Neural progenitor cell (in vitro differentiated cells): ENCODE measurements around the gene MTNR1B. TPM values are rescaled to one million over a fixed set of nuclear protein-coding genes. Genes with fewer than 3 reads are reported as not detected.
A peak's percentile ranks its signal among the peaks of the same experiment; 100 is the strongest.

Experiments used
- DNase-seq: peaks from one replicate; pipeline ENCODE4 v3.0.0-alpha.2; 2016; ENCODE audit warnings: low spot score
- H2AFZ ChIP-seq: fragments of 200-600 bp; sonication (generic); replicated peaks from 2 replicates; pipeline ENCODE4 v1.6.1; 2016; ENCODE audit warnings: antibody characterized with exemption
- H3F3A ChIP-seq: fragments of 200-600 bp; sonication (generic); 2 replicates; pipeline ENCODE4 v1.6.1; 2016; ENCODE audit warnings: antibody characterized with exemption, low read depth
- H3K27ac ChIP-seq: fragments of 200-600 bp; sonication (generic); 2 replicates; pipeline ENCODE4 v1.5.1; 2016; ENCODE audit warnings: mild to moderate bottlenecking
- H3K27me3 ChIP-seq: fragments of 200-600 bp; sonication (generic); 2 replicates; pipeline ENCODE4 v1.6.1; 2016; ENCODE audit warnings: mild to moderate bottlenecking, moderate library complexity
- H3K36me3 ChIP-seq: fragments of 200-600 bp; sonication (generic); 2 replicates; pipeline ENCODE4 v1.5.1; 2016
- H3K4me1 ChIP-seq: fragments of 200-600 bp; sonication (generic); 2 replicates; pipeline ENCODE4 v1.6.1; 2016; ENCODE audit warnings: mixed run types
- H3K4me2 ChIP-seq: fragments of 200-600 bp; sonication (generic); 2 replicates; pipeline ENCODE4 v1.6.1; 2016
- H3K4me3 ChIP-seq: fragments of 200-600 bp; sonication (generic); 2 replicates; pipeline ENCODE4 v1.5.1; 2016
- H3K79me2 ChIP-seq: fragments of 200-600 bp; sonication (generic); 2 replicates; pipeline ENCODE4 v1.6.1; 2016; ENCODE audit warnings: low read depth
- H3K9ac ChIP-seq: fragments of 200-600 bp; sonication (generic); 2 replicates; pipeline ENCODE4 v1.6.1; 2016
- H3K9me3 ChIP-seq: fragments of 200-600 bp; sonication (generic); 2 replicates; pipeline ENCODE4 v1.5.1; 2016; ENCODE audit warnings: low read depth
- H4K20me1 ChIP-seq: fragments of 200-600 bp; sonication (generic); 2 replicates; pipeline ENCODE4 v1.6.1; 2016; ENCODE audit warnings: low read depth
- H3K27ac Mint-ChIP-seq: 3 replicates; pipeline ENCODE4 v1.8.0; 2021; ENCODE audit warnings: mixed read lengths
- H3K27me3 Mint-ChIP-seq: 2 replicates; pipeline ENCODE4 v1.8.0; 2022; ENCODE audit warnings: low read depth, mild to moderate bottlenecking, inconsistent platforms, moderate library complexity, mixed read lengths; ENCODE audit not compliant: insufficient read depth
- H3K36me3 Mint-ChIP-seq: 3 replicates; pipeline ENCODE4 v1.8.0; 2021; ENCODE audit warnings: mixed read lengths
- H3K4me1 Mint-ChIP-seq: 3 replicates; pipeline ENCODE4 v1.8.0; 2021; ENCODE audit warnings: mixed read lengths
- H3K4me3 Mint-ChIP-seq: 3 replicates; pipeline ENCODE4 v1.8.0; 2021; ENCODE audit warnings: mild to moderate bottlenecking, moderate library complexity, mixed read lengths
- H3K9me3 Mint-ChIP-seq: 3 replicates; pipeline ENCODE4 v1.8.0; 2020; ENCODE audit warnings: mixed read lengths
- EZH2 ChIP-seq: fragments of 200-600 bp; sonication (generic); IDR thresholded peaks from 2 replicates; pipeline ENCODE4 v1.6.1; 2017; ENCODE audit warnings: antibody characterized with exemption, mild to moderate bottlenecking, moderate library complexity
- EZH2phosphoT487 ChIP-seq: fragments of 200-600 bp; sonication (generic); IDR thresholded peaks from 2 replicates; pipeline ENCODE4 v1.6.1; 2017; ENCODE audit warnings: antibody characterized with exemption
- total RNA-seq: library from RNA; depleted of rRNA; stranded (reverse); fragments of >200 nt; gene quantifications from 2 replicates; pipeline ENCODE4 v1.2.3, GENCODE V29; 2015; ENCODE audit warnings: low replicate concordance
- TF ChIP-seq, protein P1 (sequence below): fragments of 200-600 bp; sonication (generic); IDR thresholded peaks from 2 replicates; pipeline ENCODE4 v1.5.1; 2017; ENCODE audit warnings: antibody characterized with exemption, mild to moderate bottlenecking

MTNR1B gene
- total RNA-seq, 1 donor from 2014 or later = not detected

DNA sequence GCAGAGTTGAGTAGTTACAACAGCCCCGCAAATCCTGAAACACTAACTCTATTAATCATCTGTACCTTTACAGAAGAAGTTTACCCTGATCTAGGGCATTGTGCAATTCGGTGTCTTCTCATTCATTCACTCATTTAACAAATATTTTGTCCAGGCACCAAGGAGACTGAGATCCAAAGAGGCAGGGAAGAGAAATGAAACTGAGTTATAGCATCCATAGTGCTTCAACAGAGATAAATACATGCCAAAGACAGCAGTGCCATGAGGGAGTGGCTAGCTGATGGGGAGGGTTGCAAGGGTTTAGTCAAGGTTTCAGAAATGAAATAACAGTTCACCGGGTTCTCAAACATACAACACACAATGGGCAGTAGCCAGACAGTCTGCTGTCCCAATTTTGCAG is 40.2 kb upstream of the MTNR1B start:
- Histone ChIP-seq H3K79me2 (no peaks in the 10 kb centered on the region), H3K4me3 (no peak overlapping the region), H3K27me3 (no peaks in the 10 kb centered on the region), H4K20me1 (no peaks in the 10 kb centered on the region), H3F3A (no peaks in the 10 kb centered on the region), H3K9ac (no peak overlapping the region), H2AFZ (no peak overlapping the region), H3K36me3 (no peaks in the 10 kb centered on the region), H3K4me1 (no peaks in the 10 kb centered on the region), H3K4me2 (no peak overlapping the region), H3K9me3 (no peaks in the 10 kb centered on the region), H3K27ac (no peak overlapping the region)
- no peak for TF ChIP-seq EZH2phosphoT487
- TF ChIP-seq, protein P1, sequence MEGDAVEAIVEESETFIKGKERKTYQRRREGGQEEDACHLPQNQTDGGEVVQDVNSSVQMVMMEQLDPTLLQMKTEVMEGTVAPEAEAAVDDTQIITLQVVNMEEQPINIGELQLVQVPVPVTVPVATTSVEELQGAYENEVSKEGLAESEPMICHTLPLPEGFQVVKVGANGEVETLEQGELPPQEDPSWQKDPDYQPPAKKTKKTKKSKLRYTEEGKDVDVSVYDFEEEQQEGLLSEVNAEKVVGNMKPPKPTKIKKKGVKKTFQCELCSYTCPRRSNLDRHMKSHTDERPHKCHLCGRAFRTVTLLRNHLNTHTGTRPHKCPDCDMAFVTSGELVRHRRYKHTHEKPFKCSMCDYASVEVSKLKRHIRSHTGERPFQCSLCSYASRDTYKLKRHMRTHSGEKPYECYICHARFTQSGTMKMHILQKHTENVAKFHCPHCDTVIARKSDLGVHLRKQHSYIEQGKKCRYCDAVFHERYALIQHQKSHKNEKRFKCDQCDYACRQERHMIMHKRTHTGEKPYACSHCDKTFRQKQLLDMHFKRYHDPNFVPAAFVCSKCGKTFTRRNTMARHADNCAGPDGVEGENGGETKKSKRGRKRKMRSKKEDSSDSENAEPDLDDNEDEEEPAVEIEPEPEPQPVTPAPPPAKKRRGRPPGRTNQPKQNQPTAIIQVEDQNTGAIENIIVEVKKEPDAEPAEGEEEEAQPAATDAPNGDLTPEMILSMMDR = no peak
- no peak for TF ChIP-seq EZH2
- no peak overlapping the region for H3K4me3 Mint-ChIP-seq
- H3K4me1 Mint-ChIP-seq = peaks cover 7% of the 10 kb centered on the region
- H3K27me3 Mint-ChIP-seq = peaks cover 5% of the 10 kb centered on the region
- H3K9me3 Mint-ChIP-seq = peaks cover 26% of the 10 kb centered on the region
- no peak overlapping the region for H3K27ac Mint-ChIP-seq
- no peak for DNase-seq
- H3K36me3 Mint-ChIP-seq = no peaks in the 10 kb centered on the region

DNA sequence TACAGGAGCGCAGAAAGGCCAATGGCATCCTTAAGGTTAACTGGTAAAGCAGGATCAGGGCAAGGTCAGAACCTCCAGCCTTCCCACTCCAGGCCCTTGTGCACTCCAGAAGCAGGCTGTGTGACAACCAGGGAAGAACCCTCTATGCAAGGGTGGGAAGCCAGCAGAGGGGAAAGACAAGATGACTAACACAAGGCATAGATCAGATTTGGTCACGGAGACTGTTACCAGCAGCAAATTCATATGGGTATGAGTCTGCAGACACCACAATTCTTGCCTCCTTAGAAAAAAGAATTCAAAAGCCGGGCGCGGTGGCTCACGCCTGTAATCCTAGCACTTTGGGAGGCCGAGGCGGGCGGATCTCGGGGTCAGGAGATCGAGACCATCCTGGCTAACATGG is 39.8 kb upstream of the MTNR1B start:
- Histone ChIP-seq H3K4me1 (no peaks in the 10 kb centered on the region), H3K27me3 (no peaks in the 10 kb centered on the region), H3K9me3 (no peaks in the 10 kb centered on the region), H3K4me3 (no peak overlapping the region), H3K9ac (no peak overlapping the region), H3K4me2 (no peak overlapping the region), H2AFZ (no peak overlapping the region), H3F3A (no peaks in the 10 kb centered on the region), H4K20me1 (no peaks in the 10 kb centered on the region), H3K36me3 (no peaks in the 10 kb centered on the region), H3K27ac (no peak overlapping the region), H3K79me2 (no peaks in the 10 kb centered on the region)
- Mint-ChIP-seq H3K27ac (no peak overlapping the region), H3K36me3 (no peaks in the 10 kb centered on the region), H3K9me3 (peaks cover 22% of the 10 kb centered on the region), H3K27me3 (peaks cover 5% of the 10 kb centered on the region), H3K4me3 (no peak overlapping the region), H3K4me1 (peaks cover 7% of the 10 kb centered on the region)
- no peak for TF ChIP-seq EZH2phosphoT487
- TF ChIP-seq, protein P1 = no peak
- DNase-seq = no peak

DNA sequence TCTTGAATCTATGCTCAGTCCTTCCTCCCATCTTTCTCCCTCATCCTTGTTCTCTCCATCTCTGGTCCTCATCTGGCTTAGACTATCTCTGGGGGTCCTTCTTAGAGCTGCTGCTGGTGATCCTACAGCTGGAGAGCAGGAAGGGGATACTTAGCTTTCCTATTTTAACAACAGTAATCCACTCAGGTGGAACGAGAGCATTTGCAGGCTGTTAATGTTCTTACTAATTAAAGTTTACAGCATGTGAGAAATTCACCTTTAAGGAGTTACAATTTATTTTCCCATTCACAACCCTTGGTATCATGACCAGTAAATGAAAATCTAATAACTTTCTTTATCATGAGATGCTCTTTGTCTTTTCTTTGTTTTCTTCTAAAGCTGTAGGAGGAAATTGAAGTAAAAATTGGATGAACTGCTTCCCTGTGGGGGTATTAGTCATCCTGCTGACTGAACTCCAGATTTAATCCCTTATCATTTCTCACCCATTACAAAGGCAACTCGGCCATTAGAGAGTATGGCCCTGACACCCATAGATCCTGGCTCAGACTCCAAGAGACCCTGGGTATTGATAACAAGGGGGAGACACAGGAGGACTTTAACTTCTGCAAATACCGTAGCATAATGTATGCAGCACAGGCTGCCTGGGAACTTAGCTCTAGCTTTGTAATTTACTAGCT is 37.6 kb upstream of the MTNR1B start:
- no peaks in the 10 kb centered on the region for H3K36me3 Mint-ChIP-seq

More for the DNA sequence above, 37.6 kb upstream of the MTNR1B start:
- H4K20me1 ChIP-seq = no peaks in the 10 kb centered on the region
- no peaks in the 10 kb centered on the region for H3F3A ChIP-seq
- no peaks in the 10 kb centered on the region for H3K4me1 ChIP-seq
- no peak for TF ChIP-seq EZH2
- no peak for TF ChIP-seq EZH2phosphoT487
- TF ChIP-seq, protein P1 = no peak
- no peak overlapping the region for H3K27ac ChIP-seq
- H3K4me1 Mint-ChIP-seq = peaks cover 7% of the 10 kb centered on the region
- no peaks in the 10 kb centered on the region for H3K79me2 ChIP-seq
- peak overlapping the region; percentile 58 for H3K27ac Mint-ChIP-seq
- H3K4me3 Mint-ChIP-seq = no peak overlapping the region
- peaks cover 8% of the 10 kb centered on the region for H3K9me3 Mint-ChIP-seq
- H3K9ac ChIP-seq = no peak overlapping the region
- H3K9me3 ChIP-seq = no peaks in the 10 kb centered on the region
- H3K27me3 Mint-ChIP-seq = peaks cover 8% of the 10 kb centered on the region
- H3K36me3 ChIP-seq = no peaks in the 10 kb centered on the region
- H3K4me3 ChIP-seq = no peak overlapping the region
- no peak overlapping the region for H2AFZ ChIP-seq
- no peaks in the 10 kb centered on the region for H3K27me3 ChIP-seq
- H3K4me2 ChIP-seq = no peak overlapping the region
- no peak for DNase-seq
